Measurements from ENCODE around the gene PRR36.

GRCh38 chr19:7869910-7870511 is 4.2 kb downstream of the PRR36 start:
- TF ChIP-seq CTCF (IDR thresholded peaks at IDR 0.05) (no peak), POLR2A (IDR thresholded peaks at IDR 0.05) (no peak)

All from thyroid gland (tissue), 4 donors.